ENCODE measurements around the gene LIG3.

- no peak for TF ChIP-seq EZH2 (IDR thresholded peaks at IDR 0.05; ENCODE audit: insufficient read depth, poor library complexity, severe bottlenecking)
- TF ChIP-seq EZH2phosphoT487 (IDR thresholded peaks at IDR 0.05; ENCODE audit: insufficient read depth, low read depth): no peak
Measured at GRCh38 chr17:35053204-35053603, 72.9 kb downstream of the LIG3 start.

Measured in GM23248 (cell line).